ENCODE measurements around the gene NEB. TPM values are rescaled to one million over a fixed set of nuclear protein-coding genes. Genes with fewer than 3 reads are reported as not detected.

Gene NEB
- total and polyA plus RNA-seq, 2 of the 13 experiments (the other 11 are each of a cell fraction or from before 2014, with no cell fraction given), result 0.21 to 0.24 TPM

DNA sequence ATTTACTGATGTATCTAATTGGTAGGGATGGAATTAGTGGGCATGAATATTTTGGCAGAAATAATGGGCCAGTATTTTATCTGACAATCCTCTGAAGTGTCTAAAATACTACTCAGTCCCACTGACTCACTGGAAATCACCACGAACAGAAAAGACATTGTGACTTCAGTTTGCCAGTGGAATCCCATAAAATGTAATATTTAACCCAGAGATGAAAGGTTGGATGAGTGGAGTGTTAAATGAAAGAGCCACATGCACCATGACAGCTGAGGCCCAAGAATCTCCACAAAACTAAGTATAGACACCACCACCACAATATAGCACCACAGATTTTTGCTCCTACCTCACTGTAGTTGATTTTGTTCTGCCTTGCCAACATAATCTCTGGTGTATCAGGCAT is 103.9 kb downstream of the NEB start:
- Histone ChIP-seq H3K27ac (ENCODE audit: extremely low read length, insufficient read depth, low read length) (no peak overlapping the region), H3K27me3 (ENCODE audit: control insufficient read depth in 1 of 2, insufficient read depth in 2 of 2, low read length in 2 of 2) (no peaks in the 10 kb centered on the region), H2AFZ (ENCODE audit: low read length) (no peak overlapping the region), H3K79me2 (ENCODE audit: insufficient read depth, low read length) (no peaks in the 10 kb centered on the region), H3K4me1 (ENCODE audit: insufficient read depth, low read length) (peaks cover 10% of the 10 kb centered on the region), H4K20me1 (ENCODE audit: insufficient read depth, low read length) (no peaks in the 10 kb centered on the region), H3K4me2 (ENCODE audit: low read depth, low read length) (0 out of 2 replicates have a peak overlapping the region, but pooled peaks have one; percentile 6), H3K9ac (ENCODE audit: insufficient read depth, low read depth, low read length) (no peak overlapping the region), H3K9me3 (ENCODE audit: low read length) (peaks cover 7% of the 10 kb centered on the region; the same call in 1 of the 2 replicates), H3K4me3 (replicated peaks in 1 of 3; ENCODE audit: insufficient read depth in 1 of 3, low read depth in 2 of 3, low read length in 3 of 3) (no peak overlapping the region), H3K36me3 (replicated peaks in 1 of 2; ENCODE audit: control insufficient read depth in 1 of 2, insufficient read depth in 2 of 2, low read length in 2 of 2) (no peaks in the 10 kb centered on the region)
- TF ChIP-seq, protein P1, sequence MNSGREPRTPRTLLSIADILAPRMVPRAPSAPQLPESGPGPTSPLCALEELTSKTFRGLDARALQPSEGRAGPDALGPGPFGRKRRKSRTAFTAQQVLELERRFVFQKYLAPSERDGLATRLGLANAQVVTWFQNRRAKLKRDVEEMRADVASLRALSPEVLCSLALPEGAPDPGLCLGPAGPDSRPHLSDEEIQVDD (CRISPR knock-in tag; IDR thresholded peaks at IDR 0.05; ENCODE audit: borderline replicate concordance), result no peak
- TF ChIP-seq, protein P2, sequence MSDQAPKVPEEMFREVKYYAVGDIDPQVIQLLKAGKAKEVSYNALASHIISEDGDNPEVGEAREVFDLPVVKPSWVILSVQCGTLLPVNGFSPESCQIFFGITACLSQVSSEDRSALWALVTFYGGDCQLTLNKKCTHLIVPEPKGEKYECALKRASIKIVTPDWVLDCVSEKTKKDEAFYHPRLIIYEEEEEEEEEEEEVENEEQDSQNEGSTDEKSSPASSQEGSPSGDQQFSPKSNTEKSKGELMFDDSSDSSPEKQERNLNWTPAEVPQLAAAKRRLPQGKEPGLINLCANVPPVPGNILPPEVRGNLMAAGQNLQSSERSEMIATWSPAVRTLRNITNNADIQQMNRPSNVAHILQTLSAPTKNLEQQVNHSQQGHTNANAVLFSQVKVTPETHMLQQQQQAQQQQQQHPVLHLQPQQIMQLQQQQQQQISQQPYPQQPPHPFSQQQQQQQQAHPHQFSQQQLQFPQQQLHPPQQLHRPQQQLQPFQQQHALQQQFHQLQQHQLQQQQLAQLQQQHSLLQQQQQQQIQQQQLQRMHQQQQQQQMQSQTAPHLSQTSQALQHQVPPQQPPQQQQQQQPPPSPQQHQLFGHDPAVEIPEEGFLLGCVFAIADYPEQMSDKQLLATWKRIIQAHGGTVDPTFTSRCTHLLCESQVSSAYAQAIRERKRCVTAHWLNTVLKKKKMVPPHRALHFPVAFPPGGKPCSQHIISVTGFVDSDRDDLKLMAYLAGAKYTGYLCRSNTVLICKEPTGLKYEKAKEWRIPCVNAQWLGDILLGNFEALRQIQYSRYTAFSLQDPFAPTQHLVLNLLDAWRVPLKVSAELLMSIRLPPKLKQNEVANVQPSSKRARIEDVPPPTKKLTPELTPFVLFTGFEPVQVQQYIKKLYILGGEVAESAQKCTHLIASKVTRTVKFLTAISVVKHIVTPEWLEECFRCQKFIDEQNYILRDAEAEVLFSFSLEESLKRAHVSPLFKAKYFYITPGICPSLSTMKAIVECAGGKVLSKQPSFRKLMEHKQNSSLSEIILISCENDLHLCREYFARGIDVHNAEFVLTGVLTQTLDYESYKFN (CRISPR knock-in tag; conservative IDR thresholded peaks at IDR 0.05), result 0 out of 2 replicates have a peak, but pooled peaks have one; percentile 13
- TF ChIP-seq HNRNPUL1 (IDR thresholded peaks at IDR 0.05; ENCODE audit: low read depth, low read length), result 0 out of 2 replicates have a peak, but pooled peaks have one; percentile 55
- TF ChIP-seq, protein P3, sequence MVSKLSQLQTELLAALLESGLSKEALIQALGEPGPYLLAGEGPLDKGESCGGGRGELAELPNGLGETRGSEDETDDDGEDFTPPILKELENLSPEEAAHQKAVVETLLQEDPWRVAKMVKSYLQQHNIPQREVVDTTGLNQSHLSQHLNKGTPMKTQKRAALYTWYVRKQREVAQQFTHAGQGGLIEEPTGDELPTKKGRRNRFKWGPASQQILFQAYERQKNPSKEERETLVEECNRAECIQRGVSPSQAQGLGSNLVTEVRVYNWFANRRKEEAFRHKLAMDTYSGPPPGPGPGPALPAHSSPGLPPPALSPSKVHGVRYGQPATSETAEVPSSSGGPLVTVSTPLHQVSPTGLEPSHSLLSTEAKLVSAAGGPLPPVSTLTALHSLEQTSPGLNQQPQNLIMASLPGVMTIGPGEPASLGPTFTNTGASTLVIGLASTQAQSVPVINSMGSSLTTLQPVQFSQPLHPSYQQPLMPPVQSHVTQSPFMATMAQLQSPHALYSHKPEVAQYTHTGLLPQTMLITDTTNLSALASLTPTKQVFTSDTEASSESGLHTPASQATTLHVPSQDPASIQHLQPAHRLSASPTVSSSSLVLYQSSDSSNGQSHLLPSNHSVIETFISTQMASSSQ (IDR thresholded peaks at IDR 0.05; ENCODE audit: low read depth), result 0 out of 2 replicates have a peak, but pooled peaks have one; percentile 41
- TF ChIP-seq, protein P3 (CRISPR knock-in tag; IDR thresholded peaks at IDR 0.05; ENCODE audit: borderline replicate concordance), result no peak
- TF ChIP-seq CREB1 (IDR thresholded peaks at IDR 0.05), result no peak
- 0 out of 2 replicates have a peak, but pooled peaks have one; percentile 17 for TF ChIP-seq CREB1 (CRISPR knock-in tag; IDR thresholded peaks at IDR 0.05)
- TF ChIP-seq EP300 (IDR thresholded peaks at IDR 0.05; ENCODE audit: low read depth in 2 of 2, low read length in 2 of 2), result 0 out of 4 replicates have a peak, but pooled peaks of 1 of the 2 experiments have one; percentile 7
- TF ChIP-seq EP300 (CRISPR knock-in tag; IDR thresholded peaks at IDR 0.05; ENCODE audit: borderline replicate concordance), result no peak
- TF ChIP-seq, protein P4, sequence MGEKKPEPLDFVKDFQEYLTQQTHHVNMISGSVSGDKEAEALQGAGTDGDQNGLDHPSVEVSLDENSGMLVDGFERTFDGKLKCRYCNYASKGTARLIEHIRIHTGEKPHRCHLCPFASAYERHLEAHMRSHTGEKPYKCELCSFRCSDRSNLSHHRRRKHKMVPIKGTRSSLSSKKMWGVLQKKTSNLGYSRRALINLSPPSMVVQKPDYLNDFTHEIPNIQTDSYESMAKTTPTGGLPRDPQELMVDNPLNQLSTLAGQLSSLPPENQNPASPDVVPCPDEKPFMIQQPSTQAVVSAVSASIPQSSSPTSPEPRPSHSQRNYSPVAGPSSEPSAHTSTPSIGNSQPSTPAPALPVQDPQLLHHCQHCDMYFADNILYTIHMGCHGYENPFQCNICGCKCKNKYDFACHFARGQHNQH (CRISPR knock-in tag; IDR thresholded peaks at IDR 0.05), result no peak
- peak; percentile 38; the same call in 1 of the 2 replicates for TF ChIP-seq TGIF2 (CRISPR knock-in tag; IDR thresholded peaks at IDR 0.05)
- ATAC-seq (peak; percentile 68), FAIRE-seq (no peak), DNase-seq (ENCODE audit: low spot score) (peak; percentile 19)
- CTCF ChIA-PET (ENCODE audit: low intra/inter-chr PET ratio, low total read pairs), result no interaction called here
- in situ Hi-C loops (cut with HindIII; ENCODE audit: extremely low pct_ligation_motif_present, low pct_unique_long_range_greater_than_20kb) (loop anchor here (25.0 kb wide), 1 partner anchor 382 kb away; no protein-coding TSS in a partner anchor), intact Hi-C loops (cut with micrococcal nuclease; ENCODE audit: unreplicated experiment) (loop anchor here (1.0 to 10.0 kb wide), 3 partner anchors 11 to 387 kb away; no protein-coding TSS in a partner anchor)
- POLR2A ChIA-PET, result no interaction called here
- WGBS (ENCODE audit: low lambda C conversion rate), result 0% methylated on average over 1 of the region's 1 CpG
- no TSS peak for BruUV-seq (replicated peaks)
